ENCODE results near the gene ADM2. TPM values are rescaled to one million over a fixed set of nuclear protein-coding genes. Genes with fewer than 3 reads are reported as not detected.

Gene ADM2
- total and polyA plus RNA-seq, 2 of the 13 experiments (the other 11 are each of a cell fraction or from before 2014, with no cell fraction given) = 1.2 to 3.0 TPM

GRCh38 chr22:50526108-50526833 lies 44.9 kb downstream of the ADM2 start (continued):
- no peak for TF ChIP-seq MLXIP (CRISPR knock-in tag; IDR thresholded peaks at IDR 0.05; ENCODE audit: borderline replicate concordance)
- TF ChIP-seq ZNF879 (CRISPR knock-in tag; IDR thresholded peaks at IDR 0.05) = no peak
- no peak for TF ChIP-seq ZSCAN12 (CRISPR knock-in tag; IDR thresholded peaks at IDR 0.05)
- TF ChIP-seq ZNF335 (CRISPR knock-in tag; IDR thresholded peaks at IDR 0.05) = no peak
- TF ChIP-seq HNF1B (CRISPR knock-in tag; IDR thresholded peaks at IDR 0.05) = no peak
- no peak for TF ChIP-seq ZNF30 (CRISPR knock-in tag; IDR thresholded peaks at IDR 0.05)
- TF ChIP-seq SMAD3 (CRISPR knock-in tag; IDR thresholded peaks at IDR 0.05) = no peak
- no peak for TF ChIP-seq MATR3 (CRISPR knock-in tag; IDR thresholded peaks at IDR 0.05)
- no peak for TF ChIP-seq DRAP1 (CRISPR knock-in tag; IDR thresholded peaks at IDR 0.05)
- no peak for TF ChIP-seq TCF7L2 (IDR thresholded peaks at IDR 0.05; ENCODE audit: low read depth, low read length)
- no peak for TF ChIP-seq TIGD3 (CRISPR knock-in tag; IDR thresholded peaks at IDR 0.05; ENCODE audit: borderline replicate concordance)
- TF ChIP-seq ZNF33B (CRISPR knock-in tag; IDR thresholded peaks at IDR 0.05) = no peak
- no peak for TF ChIP-seq MBNL3 (CRISPR knock-in tag; conservative IDR thresholded peaks at IDR 0.05)
- no peak for TF ChIP-seq ZNF350 (CRISPR knock-in tag; IDR thresholded peaks at IDR 0.05; ENCODE audit: borderline replicate concordance, low read depth)
- no peak for TF ChIP-seq GLI4 (CRISPR knock-in tag; IDR thresholded peaks at IDR 0.05; ENCODE audit: borderline replicate concordance)
- TF ChIP-seq ZNF589 (CRISPR knock-in tag; conservative IDR thresholded peaks at IDR 0.05) = peak; percentile 29
- no peak for TF ChIP-seq PAXIP1 (CRISPR knock-in tag; conservative IDR thresholded peaks at IDR 0.05)
- TF ChIP-seq POGZ (CRISPR knock-in tag; IDR thresholded peaks at IDR 0.05) = no peak

Measured in HepG2 (cell line).